Stimulated activated CD8-positive, alpha-beta memory T cell treated with anti-CD3 and anti-CD28 coated beads, Interleukin-4, amount 100 ng/mL, for 4 hours (primary cell): ENCODE measurements around the gene GATA3.

Experiments
- DNase-seq, 2 donors: peaks; one replicate each; pipeline ENCODE4 v3.0.0-alpha.2; 2020; ENCODE audit warnings: low read depth in 2 of 2, low spot score in 1 of 2

Gene GATA3

GRCh38 chr10:8037941-8038894, 16.3 kb upstream of the GATA3 start:
- no peak for DNase-seq

DNA sequence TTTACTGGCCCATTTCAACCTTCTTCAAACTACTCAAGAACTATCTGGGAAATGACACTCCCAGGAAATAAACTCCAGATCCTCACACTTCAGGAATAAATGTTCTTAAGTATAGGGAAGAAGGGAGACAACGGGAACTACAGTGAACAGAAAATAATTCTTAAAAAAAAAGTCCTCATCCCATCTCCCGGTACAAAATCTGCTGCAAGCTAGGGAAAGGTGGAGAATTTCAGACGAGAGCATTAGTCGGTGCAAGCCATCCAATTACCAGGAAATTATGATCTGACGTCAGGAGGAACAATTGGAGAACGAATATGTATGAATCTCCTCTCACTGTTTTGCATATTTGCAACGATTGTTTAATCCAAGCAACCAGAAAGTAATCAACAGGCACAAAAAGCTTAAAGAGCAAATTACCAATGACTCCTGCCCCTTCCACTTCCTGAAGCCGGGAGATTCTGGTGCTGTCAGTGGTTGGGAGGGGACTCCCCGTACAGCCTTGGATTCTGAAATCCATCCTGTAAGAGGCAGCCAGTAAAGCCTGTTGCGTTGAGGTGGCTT, 15.1 kb upstream of the GATA3 start:
- no peak for DNase-seq

DNA sequence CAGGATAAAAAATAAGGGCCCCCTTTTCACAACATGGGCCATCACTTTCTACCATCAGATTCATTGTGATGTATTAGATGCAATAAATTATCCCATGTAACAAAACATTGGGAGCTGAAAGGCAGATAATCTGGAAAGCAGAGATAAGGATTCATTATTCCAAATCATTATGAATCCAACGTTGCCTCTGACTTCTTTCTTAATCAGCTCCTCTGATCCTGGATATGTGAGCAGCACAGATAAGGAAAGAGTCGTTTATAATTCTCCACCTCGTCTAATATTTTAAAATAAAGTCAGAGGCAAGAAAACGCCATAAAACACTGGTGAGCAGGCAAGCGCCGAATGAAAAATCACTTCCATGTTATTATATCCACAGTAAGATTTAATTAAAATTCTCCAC, 13.8 kb upstream of the GATA3 start:
- DNase-seq: no peak

- DNase-seq: no peak
Observed at GRCh38 chr10:8041284-8041991, 13.1 kb upstream of the GATA3 start.

DNA sequence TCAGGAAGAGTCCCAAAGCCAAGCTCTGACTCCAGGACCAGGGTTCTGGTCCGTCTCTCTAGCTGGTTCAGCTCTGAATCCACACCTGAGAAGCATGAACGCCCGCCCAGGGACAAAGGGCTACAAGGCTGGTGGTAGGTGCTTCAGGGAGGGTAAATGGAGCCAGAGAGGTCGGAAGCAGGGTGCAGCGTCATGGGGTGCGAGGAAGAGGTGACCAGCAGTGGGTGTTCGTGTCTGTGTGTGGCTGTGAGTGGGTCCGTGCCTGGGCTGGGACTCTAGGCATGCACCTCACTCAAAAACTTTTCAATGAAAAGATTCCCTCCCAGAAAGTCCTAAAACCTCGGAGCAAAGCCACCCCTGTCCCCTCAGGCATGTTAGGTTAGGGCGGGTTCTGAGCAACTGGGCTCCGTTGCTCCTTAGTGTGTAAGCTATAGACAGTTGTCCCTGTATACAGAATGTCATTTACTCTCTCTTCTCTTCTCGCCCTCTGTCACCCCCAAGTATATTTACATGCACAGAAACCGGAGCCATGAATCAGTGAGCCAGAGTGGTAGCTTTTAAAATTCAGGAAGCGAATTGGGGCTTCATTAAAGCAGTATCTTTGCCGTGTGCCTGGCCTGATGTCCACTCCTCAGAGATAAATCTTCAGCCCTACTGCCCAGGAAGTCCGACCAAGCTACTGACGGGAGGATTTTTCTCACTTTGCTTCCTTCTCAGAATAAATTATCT, 12.3 kb upstream of the GATA3 start:
- DNase-seq: no peak

GRCh38 chr10:8042721-8043568, 11.5 kb upstream of the GATA3 start:
- no peak for DNase-seq

DNA sequence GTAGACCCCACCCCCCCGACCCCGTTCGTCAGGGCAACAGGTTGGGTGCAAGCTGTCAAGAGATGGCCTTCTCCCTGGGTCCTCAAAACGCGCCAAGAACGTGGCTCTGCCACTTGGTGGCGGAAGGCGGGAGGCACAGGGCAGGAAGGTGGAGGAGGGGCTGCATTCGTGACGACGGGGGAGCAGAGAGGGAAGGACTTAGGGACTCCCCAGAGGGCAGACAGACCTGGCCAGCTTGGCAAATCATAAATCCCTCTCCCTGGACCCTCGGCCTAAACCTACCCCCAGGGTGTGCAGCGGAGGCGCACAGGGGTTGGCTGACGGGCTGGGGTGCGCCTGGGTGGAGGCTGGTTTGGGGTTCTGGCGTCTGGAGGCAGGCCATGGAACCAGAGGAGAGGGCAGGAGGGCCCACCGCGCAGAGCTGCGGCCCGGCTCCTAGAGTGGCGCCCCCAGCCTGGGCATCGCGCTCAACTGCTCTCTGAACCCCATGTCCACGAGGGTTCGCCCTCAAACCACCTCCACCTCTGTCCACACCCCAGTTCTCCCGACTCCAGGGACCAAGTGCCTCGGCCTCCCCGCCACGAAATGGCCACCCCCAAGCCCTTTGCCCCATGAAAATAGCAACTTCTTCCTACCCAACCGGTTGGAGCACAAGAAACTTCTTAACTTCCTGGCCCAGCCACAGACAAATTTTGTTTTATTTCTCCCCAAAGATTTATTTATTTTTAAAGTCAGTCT, 10.8 kb upstream of the GATA3 start:
- no peak for DNase-seq

GRCh38 chr10:8044331-8044907, 10.1 kb upstream of the GATA3 start:
- no peak for DNase-seq

- no peak for DNase-seq
Observed at GRCh38 chr10:8044908-8045725, 9.4 kb upstream of the GATA3 start.

DNA sequence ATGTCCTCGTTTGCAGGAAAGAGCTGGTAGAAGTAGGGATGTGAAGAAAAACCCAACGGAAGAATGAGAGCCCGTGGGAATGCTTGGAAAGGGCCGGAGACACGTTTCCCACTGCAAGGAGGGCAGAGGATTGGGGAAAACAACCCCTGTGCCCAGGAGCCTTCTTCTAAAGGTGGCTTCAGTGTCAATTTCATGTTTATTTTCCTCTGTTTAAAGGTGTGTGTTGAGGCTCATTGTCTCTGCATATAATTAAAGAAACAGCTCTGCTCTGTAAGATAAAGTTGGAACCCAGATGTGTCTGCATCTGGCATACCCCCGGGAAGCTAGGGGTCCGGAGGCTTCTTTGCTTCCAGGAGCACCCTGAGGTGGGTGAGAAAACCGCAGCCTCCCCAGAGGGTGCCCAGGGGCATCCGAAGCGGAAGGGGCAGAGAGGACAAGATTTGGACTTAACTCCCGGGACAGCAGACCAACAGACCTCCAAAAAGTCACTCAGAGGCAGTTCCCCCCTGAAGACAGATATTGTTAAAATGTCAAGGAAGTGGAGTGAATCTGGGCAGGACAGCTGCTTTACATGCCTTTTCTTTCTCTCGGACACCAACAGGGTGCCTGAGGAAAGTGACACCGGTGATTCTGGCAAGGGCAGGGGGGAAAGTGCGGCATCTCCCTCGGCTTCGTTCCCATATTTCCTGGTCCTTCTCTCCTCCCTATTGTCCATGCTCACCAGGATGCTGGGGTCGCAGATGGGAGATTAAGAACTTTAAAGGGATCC, 8.6 kb upstream of the GATA3 start:
- DNase-seq: no peak

GRCh38 chr10:8047452-8048280, 6.8 kb upstream of the GATA3 start:
- DNase-seq: no peak

GRCh38 chr10:8048281-8049008, 6.0 kb upstream of the GATA3 start:
- DNase-seq: peak in 1 of 2 donors; percentile 58

GRCh38 chr10:8049045-8049864, 5.2 kb upstream of the GATA3 start:
- no peak for DNase-seq

DNA sequence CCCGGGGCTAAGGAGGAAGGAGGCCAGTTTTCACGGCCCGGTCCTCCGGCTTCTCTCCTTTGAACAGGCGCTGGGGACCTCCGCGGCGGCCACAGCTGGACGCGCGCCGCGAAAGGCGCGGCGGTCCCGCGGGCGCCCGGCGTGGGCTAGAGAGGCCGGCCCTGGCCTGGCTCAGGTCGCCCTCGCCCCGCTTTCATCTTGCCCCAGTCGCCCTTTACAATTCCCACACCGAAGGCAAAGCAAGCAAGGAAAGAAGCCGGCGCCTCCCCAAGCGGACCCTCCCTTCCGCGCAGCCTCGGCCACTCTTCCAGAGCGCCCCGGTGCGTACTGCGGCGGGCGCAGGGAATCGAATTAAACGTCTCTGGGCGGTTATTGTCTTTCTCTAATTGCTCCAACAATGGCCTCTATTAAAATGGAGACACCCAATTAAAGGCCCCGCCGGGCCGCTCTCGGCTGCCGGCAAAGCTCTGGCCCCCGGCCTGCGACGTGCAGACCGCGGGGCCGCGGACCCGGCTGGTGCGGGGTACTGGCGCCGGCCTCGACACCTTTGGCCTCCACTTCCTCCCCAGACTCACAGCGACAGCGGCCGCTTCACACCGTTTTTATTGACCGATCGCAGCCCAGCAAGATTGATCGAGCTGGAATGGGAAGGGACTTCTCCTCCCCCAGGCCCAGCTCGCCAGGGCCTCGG, 4.5 kb upstream of the GATA3 start:
- DNase-seq: no peak
